ENCODE results near the gene SERINC5.
"Not testable (repeated sequence)": the region's sequence is repeated elsewhere in the genome, so short reads cannot be mapped to it uniquely, and the experiment has no call there.

Gene SERINC5

DNA sequence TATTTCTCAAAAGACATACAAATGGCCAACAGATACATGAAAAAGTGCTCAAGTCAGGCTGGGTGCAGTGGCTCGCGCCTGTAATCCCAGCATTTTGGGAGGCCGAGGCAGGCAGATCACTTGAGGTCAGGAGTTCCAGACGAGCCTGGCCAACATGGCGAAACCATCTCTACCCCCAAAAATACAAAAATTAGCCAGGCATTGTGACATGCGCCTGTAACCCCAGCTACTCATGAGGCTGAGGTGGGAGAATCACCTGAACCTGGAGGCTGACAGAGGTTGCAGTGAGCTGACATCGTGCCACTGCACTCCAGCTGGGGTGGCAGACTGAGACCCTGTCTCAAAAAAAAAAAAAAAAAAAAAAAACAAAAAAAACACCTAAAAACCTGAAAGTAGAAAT lies 119.0 kb downstream of the SERINC5 start:
- not testable (repeated sequence) for DNase-seq (ENCODE audit: low spot score)

DNA sequence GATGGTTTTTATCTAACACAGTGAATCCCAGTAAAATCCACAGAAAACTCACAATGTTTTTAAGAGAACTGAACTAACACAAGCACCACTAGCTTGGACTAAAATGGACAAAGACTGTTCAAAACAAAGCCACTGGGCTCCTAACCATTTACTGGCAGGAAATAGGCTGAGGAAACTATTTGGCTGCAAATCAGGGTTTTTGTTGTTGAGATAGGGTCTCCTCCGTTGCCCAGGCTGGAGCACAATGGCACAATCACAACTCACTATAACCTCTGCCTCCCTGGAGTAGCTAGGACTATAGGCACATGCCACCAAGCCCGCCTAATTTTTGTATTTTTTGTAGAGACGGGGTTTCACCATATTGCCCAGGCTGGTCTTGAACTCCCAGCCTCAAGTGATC lies 121.0 kb downstream of the SERINC5 start:
- DNase-seq (ENCODE audit: low spot score): no peak

DNA sequence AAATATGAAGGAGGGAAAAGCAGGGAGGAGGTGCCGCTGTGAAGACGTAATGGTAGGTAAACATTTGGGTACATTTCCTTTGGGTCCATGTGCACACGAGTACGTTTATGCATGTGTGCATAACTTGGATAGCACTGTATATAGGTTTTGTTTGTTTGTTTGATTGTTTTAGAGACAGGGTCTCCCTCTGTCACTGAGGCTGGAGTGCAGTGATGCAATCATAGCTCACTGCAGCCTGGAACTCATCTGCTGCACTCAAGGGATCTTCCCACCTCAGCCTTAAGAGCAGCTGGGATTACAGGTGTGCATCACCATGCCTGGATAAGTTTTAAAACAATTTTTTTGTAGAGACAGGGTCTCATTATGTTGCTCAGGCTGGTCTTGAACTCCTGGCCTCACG lies 126.7 kb downstream of the SERINC5 start:
- DNase-seq (ENCODE audit: low spot score): no peak

DNA sequence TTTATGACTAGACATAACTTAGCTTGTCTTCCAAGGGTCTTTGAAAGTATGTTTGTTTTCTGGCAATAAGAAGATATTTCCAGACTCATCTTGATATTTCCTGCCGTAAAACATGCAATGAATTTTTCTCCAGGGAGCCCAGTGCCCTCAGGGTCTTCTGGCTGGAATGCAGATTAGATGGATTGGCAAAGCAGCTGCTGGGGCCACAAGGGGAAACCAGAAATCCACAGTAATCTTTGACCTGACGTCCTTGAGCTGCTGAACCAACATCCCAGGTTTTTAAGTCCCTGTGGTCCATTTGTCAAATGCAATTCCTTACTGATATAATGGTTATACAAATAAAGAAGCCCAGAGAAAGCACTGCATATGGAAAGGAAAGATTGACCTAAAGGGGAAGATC lies 127.7 kb downstream of the SERINC5 start:
- peak; percentile 28 for DNase-seq (ENCODE audit: low spot score)

DNA sequence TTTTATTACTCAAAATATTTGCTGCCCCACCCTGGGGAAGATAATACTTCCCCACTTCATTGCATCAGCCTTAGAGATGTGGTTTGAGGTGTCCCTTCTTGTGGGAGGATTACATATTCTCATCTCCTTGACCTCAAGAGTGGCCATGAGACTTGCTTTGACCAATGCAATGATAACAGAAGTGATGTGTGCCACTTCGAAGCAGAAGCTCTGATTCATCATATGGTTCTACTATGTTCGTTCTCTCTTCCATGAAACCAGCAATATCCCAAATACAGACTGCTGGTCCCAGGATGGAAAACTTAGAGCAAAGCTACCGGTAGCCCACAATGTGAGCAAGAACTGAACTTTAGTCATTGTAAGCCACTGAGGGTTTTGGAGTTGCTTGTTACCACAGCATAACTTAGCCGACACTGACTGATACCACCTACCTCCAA lies 128.7 kb downstream of the SERINC5 start:
- no peak for DNase-seq (ENCODE audit: low spot score)

DNA sequence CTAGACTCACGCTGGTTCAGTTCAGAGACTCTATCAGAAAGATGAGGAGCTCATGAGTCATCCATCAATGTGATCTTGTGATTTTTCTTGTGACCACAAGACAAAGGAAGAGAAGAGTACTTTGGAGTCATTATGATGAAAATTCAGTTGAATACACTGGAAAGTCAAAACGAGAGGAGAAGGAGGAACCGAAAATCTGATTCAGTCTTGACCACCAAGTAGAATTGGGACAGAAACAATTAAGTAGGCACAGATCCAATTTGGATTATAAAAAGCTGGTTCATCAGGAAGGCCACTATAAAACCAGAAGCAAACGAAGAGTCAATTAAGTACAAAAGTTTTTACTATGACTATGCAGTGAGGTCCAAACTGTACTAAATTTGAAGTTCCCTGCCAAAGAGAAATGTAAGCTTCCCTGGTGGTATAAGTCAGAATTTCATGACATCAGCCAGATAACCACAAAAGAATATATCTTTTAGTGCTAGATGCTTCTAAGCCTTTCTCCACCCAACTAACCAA lies 129.8 kb downstream of the SERINC5 start:
- DNase-seq (ENCODE audit: low spot score): peak; percentile 85

DNA sequence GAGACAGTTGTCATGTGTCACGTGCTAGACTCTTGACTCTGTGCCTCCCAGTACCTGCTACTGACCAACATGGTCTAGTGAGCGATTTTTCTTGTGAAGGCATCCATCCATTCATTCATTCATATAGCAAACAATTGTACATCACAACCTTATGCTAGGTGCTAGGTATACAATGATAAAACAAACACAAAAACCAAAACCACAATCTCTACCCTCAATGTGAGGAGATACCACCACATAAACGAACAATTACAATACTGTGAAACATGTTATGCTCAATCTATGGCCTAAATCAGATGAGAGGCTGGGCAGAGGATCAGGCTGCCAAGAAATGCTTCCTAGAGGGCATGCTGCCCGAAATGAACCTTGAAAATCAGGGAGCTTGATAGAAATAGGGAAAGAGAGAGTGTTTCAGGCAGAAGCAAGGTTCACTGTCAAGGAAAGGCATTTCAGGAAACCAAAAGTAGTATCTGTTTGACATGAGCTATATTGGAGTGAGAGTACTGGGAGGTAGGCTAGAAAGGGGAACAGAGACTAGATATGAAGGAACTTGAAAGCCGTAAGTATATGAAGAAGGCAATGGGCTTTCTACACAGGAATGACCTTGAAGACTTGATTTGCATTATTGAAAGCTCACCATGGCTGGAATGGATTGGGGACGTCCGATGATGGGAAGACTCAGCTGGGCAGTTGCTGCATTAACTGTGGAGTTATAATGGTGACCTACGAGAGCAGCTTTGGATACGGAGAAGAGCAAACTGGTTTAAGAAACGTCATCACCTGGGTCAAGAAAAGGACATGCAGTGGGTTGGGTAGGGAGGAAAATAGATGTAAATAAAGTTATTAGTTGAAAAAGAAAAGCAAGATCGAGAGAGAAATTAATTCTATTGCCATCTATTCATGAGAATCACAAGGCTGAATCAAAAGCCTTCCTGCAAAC lies 130.6 kb downstream of the SERINC5 start:
- DNase-seq (ENCODE audit: low spot score): peak; percentile 9

DNA sequence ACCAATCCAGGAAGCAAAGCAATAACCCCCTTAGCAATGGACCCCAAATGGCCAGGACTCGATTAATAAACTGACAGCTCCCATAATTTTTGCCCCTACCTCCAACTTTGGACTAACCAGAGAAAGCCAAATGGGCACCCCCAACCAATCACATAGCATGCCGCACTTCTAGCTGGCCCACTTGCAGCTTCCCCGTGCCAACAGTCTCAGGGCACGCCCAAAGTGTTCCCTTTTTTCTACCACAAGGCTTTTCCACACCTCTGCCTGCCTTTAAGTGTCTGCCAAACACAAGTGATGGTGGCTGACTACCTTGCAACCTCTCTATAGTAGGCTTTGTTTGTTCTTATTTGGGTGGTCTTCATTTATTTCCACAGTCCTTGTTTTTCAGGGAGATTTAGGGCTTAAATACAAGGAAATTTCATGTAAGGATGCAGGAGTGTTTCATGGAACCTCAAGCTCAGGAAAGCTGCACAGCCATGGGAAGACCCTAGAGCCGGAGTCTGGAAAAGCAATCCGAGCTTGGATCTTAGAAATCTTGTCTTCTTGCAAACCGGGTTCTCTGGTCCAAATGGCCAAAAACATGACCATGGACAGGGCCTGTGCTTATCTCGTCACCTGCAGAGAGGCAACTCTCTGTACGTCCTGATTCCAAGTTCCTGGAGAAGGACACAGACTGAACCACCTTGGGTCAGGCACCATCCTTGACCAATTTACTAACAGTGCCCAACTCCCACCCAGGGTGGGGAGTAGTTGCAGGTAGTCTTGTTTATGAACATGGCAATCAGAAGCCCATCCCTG lies 131.5 kb downstream of the SERINC5 start:
- no peak for DNase-seq (ENCODE audit: low spot score)

DNA sequence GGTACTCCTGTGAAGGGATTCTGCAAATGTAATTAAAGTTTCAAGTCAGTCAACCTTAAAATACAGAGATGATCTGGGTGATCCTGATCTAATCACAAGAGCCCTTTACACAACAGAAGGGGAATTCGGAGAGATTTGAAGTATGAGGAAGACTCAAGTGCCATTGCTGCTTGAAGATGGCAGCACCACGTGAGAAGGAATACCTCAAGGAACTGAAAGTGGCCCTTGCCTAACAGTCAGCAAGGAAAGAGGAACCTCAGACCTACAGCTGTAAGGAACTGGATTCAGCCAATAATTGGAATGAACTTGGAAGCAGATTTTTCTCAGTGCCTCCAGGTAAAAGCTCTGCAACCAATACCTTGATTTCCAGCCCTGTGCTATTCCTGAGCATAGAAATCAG lies 133.3 kb downstream of the SERINC5 start:
- no peak for DNase-seq (ENCODE audit: low spot score)

DNA sequence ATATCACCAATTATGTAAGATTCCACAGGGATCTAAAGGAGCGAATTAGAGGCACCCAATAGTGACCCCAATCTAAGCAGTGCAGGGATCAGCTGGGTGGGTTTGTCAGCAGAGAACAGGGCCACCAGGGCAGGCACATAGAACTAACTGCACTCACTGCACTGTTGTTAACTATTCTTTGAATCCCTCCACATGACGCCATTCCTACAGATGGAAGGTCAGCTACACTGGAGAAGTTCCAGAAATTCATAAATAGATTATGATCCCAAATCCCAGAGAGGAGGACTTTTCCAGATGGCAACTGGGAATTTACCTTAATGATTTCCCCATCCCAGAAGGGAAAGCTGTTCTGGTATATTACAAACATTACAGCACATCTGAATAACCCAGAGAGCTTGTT lies 136.5 kb downstream of the SERINC5 start:
- no peak for DNase-seq (ENCODE audit: low spot score)

DNA sequence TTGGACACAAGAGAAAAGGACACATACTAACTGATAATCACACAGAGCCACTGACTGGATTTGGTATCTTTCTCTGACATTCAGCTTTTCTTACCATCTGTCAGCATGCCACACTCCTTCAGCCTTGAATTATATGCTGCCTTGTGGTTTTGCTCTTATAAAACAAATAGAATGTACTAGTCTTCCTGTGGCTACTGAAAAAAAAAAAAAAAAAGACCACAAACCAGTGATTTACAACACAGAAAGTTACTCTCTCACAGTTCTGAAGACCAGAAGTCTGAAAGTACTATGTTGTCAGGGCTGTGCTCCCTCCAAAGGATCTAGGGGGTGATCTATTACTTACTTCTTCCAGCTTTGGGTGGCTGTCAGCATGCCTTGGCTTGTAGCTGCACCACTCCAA lies 138.4 kb downstream of the SERINC5 start:
- no peak for DNase-seq (ENCODE audit: low spot score)

DNA sequence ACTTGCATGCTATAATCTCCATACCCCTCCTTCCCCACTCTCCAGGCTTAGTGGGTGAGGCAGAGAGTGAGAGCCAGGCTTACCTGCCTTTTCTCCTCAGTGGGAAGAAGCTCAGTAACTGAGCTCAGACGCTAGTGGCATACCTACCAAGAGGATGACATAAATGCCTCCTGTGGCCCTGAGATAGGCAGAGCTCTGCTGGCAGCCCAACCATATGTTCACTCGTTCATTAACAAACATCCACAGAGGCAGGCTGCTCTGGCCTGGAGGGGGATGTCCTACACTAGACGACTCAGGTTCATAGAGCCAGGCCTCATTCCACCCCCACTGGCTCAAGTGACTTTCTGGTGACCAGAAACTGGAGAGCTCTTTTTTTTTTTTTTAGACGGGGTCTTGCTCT lies 139.4 kb downstream of the SERINC5 start:
- no peak for DNase-seq (ENCODE audit: low spot score)

DNA sequence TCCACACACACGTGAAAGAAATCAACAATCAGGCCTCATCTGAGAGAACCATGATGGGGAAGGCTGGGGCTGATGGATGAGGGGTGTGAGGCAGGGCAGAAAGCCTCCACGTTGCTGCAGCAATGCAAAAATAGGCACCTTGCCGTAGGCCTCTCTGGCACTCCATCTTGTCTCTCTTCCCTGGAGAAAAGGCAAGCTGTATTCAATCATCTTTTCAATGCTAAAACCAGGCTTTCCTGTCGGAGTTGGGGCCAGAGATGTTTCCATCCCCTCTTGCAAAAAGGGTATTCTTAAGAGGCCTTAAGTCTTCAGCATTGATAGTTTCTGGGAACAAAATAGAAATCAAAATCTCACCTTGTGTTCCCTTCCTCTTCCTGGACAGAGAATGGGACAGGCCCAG lies 139.8 kb downstream of the SERINC5 start:
- DNase-seq (ENCODE audit: low spot score): no peak

DNA sequence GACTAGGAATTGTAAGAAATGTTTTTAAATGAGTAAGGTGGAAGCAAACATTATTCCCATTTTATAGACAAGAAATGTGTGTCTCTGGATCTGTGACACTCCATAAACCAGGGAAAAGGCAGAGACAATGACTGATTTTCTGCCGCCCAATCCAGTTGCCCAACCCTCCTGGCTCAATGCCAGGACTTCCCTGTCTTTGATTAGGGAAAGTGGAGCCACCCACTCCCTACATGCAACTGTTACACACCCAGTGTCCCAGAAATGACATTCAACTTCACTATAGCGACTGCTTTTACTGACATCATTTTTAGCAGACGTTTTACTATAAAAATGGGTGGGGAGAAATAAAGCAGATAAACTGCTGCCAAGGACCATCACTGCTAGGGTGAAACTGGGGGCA lies 141.0 kb downstream of the SERINC5 start:
- no peak for DNase-seq (ENCODE audit: low spot score)

DNA sequence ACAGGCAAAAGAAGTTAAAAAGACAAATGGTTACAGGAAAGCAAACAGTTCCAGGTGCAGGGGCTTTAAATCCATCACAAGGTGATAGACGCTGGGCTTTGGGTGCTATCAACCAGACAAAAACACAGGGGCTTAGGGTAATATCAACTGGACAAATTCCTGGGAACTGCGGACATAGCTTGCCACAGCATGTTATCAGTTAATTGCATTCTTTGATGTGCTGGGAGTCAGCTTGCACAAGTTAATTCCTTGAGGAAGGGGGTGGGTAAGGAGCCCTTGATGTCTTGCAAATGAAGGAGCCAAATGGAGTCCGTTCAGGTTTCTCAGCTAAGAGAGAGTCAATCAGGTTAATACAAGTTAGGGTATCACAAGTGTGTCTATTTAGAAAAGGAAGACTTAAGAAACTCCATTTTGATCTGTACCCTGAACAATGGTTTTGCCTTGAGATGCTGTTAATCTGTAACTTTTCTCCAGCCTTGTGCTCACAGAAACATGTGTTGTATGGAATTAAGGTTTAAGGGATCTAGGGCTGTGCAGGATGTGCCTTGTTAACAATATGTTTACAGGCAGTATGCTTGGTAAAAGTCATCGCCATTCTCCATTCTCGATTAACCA lies 144.4 kb downstream of the SERINC5 start:
- DNase-seq (ENCODE audit: low spot score): not testable (repeated sequence)

DNA sequence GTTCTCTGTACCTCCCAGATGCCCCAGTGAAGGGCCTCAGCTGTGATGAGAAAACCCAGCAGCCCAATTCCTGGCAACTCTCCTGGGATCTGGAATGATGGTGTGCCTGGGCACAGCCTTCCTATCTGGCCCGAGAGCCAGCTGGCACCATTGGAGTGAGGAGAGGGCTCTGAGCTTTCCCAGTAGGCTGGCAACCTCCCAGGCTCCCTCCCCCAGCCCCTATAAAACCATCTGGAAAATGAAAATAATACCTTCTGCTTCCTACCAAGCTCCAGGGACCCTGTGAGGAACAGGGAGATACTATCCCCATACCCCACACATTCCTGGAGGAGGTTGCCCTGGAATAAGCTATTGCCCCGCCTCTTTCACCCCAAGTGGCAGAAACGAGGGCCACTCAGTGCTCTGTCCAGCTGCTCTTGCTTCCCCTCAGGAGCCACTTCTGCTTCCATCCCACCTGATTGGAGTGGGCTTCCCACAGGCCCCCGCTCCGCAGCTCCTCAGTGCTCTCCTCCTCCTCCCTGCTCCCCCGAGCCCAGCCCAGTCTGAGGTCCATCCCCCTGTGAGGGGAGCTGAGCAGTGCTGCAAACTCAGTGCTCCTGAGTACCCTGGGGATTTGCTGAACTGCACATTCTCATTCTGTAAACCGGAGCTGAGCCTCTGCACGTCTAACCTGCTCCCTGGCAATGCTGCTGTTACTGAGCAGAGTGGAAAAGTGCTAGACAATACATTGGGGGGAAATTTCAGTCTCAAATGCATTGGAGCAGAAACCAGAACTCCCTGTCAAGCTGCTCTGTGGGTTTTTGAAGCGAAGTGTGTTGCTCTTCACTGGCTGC lies 146.0 kb downstream of the SERINC5 start:
- no peak for DNase-seq (ENCODE audit: low spot score)

DNA sequence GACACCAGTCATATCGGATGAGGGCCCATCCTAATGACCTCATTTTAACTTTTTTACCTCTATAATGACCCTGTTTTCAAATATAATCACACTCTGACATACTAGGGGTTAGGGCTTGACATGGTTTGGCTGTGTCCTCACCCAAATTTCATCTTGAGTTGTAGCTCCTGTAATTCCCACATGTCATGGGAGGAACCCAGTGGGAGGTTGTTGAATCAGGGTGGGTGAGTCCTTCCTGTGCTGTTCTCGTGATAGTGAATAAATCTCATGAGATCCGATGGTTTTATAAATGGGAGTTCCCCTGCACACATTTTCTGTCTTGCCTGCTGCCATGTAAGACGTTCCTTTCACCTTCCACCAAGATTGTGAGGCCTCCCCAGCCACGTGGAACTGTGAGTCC lies 148.9 kb downstream of the SERINC5 start:
- DNase-seq (ENCODE audit: low spot score): no peak

DNA sequence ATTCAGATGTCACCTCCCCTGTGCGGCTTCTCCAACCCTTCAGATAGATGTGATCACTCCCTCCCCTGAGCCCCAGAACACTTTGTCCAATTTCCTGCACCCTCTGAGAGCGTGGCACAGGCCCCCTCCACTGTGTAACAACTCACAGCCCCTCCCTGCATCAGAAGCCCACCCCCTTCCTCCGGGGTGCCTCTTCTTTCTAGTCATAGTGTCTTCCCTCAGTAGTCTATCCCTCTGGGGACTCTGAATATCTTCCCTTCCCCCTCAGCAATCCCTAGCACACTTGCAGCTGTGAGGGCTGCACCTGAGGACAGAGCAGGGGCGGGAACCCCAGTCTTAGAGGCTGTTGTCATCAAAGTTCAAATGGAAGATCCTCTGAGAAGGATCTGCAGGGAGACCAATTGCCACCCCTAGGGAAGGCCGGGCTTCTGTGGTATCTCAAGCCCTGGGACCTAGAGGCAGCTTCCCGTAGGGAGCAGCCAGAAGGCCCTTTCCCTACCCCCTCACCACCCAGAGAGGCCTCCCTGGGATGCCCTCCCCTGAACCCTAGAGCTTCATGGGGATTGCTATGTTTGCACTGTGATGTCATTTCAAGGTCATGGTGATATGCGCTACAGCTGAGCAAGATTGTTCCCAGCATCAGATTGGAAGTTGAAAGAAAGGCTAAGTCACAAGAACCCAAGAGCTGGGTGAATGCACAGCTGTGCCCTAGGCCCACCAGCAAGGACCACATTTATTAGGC lies 150.0 kb downstream of the SERINC5 start:
- DNase-seq (ENCODE audit: low spot score): no peak

DNA sequence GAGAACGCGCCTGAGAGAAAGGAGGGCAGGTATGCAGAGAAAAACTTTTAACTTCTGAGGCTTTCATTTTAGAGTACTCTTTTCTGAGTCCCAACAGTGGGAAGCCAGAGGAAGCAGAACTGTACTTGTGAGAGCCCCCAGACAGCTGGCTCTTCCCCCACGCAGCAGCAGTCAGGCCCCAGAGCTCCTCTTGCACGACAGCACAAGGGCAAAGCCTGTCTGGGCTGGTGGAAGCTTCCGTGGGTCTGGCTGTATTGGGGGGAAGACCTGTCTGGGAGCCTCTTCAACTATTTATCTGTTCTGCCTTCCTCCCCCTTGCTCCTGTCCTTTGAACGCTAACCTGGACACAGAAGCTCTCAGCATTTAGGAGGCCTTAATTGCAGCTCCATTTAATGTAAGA lies 152.5 kb downstream of the SERINC5 start:
- DNase-seq (ENCODE audit: low spot score): no peak

DNA sequence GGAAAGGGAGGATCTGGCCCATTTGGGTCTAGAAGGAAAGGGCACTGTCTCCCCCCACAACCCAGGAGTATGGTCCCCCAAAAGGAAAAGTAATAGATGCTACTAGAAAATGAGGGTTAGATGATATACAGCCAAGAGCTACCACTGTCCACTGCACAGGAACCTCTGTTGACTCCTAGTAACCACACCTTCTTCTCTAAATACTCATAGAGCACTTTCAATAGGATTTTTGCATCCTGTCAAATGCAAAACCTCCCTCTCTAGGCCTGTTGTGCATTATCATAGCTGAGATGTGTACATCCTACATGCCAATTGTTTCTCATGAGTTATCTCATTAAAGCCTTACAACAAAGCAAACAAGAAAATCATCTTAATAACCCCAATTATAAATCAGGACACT lies 153.9 kb downstream of the SERINC5 start:
- DNase-seq (ENCODE audit: low spot score): no peak

DNA sequence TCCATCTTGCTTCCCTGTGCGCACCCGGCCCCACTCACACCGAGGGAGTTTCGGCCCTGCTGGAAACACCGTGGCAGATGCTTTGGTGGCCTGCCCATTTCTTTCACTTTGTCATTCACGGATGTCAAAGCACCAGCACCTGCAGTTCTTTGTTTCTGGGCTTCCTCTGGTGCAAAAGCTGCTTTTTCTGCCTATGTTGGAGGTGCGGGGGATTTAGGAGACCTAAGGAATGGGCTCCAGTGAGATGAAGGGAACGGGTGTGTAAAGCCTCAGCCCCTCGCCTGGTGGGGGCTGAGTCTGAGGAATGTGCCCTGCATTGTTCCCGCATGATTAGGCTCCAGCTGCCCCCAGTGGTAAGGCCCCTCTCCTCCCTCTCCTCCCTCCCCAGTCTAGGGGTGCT lies 158.4 kb downstream of the SERINC5 start:
- no peak for DNase-seq (ENCODE audit: low spot score)
